Memory B cell (primary cell): ENCODE results near the gene MARCO.

ENCODE experiments used
- ATAC-seq: fragments of 150-1000 bp; cut with Tn5 transposase; 2 replicates; pipeline ENCODE4 v1.10.0; 2021; ENCODE audit warnings: low read depth, mild to moderate bottlenecking, moderate library complexity
- DNase-seq, 2 donors: peaks; one replicate each; pipeline ENCODE4 v3.0.0; 2022; ENCODE audit warnings: low spot score in 2 of 2
- H3K27ac Mint-ChIP-seq: one replicate; pipeline ENCODE4 v1.8.0; 2022; ENCODE audit warnings: mild to moderate bottlenecking, moderate library complexity, mixed read lengths
- H3K27me3 Mint-ChIP-seq: one replicate; pipeline ENCODE4 v1.8.0; 2022; ENCODE audit warnings: mixed read lengths
- H3K36me3 Mint-ChIP-seq: one replicate; pipeline ENCODE4 v1.8.0; 2022; ENCODE audit warnings: mild to moderate bottlenecking, mixed read lengths
- H3K4me1 Mint-ChIP-seq: one replicate; pipeline ENCODE4 v1.8.0; 2022; ENCODE audit warnings: mixed read lengths
- H3K4me3 Mint-ChIP-seq: one replicate; pipeline ENCODE4 v1.8.0; 2022; ENCODE audit warnings: mild to moderate bottlenecking, moderate library complexity, mixed read lengths
- H3K9me3 Mint-ChIP-seq: one replicate; pipeline ENCODE4 v1.8.0; 2022; ENCODE audit warnings: mixed read lengths

The MARCO gene

GRCh38 chr2:119011162-119011909 is 69.3 kb downstream of the MARCO start:
- DNase-seq = no peak
- Mint-ChIP-seq H3K4me1 (no peaks in the 10 kb centered on the region), H3K4me3 (no peak overlapping the region), H3K27me3 (peaks cover 17% of the 10 kb centered on the region), H3K27ac (no peak overlapping the region), H3K36me3 (no peaks in the 10 kb centered on the region), H3K9me3 (no peaks in the 10 kb centered on the region)
- no peak for ATAC-seq

GRCh38 chr2:119011910-119012209 is 69.9 kb downstream of the MARCO start:
- no peak overlapping the region for H3K4me3 Mint-ChIP-seq
- ATAC-seq (no peak), DNase-seq (no peak)
- H3K27me3 Mint-ChIP-seq = peaks cover 18% of the 10 kb centered on the region
- H3K27ac Mint-ChIP-seq = no peak overlapping the region
- no peaks in the 10 kb centered on the region for H3K9me3 Mint-ChIP-seq
- H3K36me3 Mint-ChIP-seq = no peaks in the 10 kb centered on the region
- H3K4me1 Mint-ChIP-seq = no peaks in the 10 kb centered on the region

DNA sequence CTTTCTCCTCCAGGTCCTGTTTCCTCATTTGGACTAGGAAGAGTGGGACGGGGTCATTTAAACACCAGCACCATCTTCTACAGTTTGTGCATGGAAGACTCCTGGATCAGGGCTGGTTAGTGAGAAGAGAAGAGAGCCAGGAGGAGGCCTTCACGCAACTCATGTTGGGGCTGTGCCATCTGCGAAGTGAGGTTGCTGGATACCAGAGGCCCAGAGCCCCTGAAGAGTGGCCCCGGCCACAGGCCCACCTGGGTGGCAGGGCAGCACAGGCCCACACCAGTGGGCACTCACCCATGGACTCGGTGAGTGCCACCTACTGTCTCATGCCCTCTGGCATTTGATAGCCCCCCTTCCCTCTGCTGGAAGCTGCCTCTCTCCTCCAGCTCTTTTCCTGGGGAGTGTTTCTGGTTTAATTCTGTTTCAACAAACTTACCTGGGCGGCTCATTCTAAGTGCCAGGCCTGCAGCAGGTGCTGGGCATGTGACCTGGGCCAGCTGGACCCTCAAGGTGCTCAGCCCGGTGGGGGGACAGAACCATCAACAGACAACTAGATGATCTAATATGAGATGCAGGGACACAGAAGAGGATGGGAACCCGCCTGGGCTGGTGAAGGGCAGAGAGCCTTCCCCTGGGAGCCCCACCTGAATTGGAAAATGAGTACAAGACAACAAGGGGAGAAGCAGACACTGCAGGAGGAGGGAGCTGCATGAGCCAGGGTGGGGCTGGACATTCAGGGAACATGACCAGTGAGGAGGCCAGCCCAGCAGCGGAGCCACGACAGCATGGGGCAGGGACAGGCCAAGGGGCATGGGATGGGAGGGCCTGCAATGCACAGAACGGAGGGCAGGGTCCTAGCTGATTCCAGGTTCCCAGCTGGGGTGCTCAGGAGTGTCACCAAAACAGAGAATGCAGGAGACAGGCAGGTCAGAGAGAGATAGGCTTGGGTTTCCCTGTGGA is 70.6 kb downstream of the MARCO start:
- no peak overlapping the region for H3K27ac Mint-ChIP-seq
- no peaks in the 10 kb centered on the region for H3K36me3 Mint-ChIP-seq
- no peaks in the 10 kb centered on the region for H3K4me1 Mint-ChIP-seq
- no peaks in the 10 kb centered on the region for H3K9me3 Mint-ChIP-seq
- peaks cover 18% of the 10 kb centered on the region for H3K27me3 Mint-ChIP-seq
- no peak overlapping the region for H3K4me3 Mint-ChIP-seq
- no peak for ATAC-seq
- no peak for DNase-seq

DNA sequence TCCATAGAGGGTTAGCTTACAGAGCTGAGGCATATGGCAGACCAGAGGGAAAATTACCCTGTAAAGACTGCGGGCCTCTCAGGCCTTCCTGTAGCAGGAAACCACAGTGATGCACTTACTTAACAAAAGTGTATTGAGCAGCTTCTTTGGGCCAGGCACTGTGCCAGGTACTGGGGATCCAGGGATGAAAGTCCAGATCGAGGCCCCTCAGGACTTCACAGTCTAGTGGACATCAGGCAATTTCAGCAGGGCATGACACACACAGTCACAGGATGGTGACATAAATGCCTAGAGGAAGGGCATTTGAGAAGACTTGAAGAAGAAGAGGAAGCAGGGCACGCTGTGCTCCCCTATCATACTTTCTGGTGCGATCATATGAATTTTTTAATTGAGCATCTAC is 71.7 kb downstream of the MARCO start:
- no peak for DNase-seq
- no peak overlapping the region for H3K27ac Mint-ChIP-seq
- H3K9me3 Mint-ChIP-seq = peaks cover under 1% of the 10 kb centered on the region
- H3K27me3 Mint-ChIP-seq = peaks cover 21% of the 10 kb centered on the region
- H3K4me1 Mint-ChIP-seq = no peaks in the 10 kb centered on the region
- H3K36me3 Mint-ChIP-seq = no peaks in the 10 kb centered on the region
- ATAC-seq = no peak
- no peak overlapping the region for H3K4me3 Mint-ChIP-seq

GRCh38 chr2:119015845-119016244 is 73.9 kb downstream of the MARCO start:
- H3K9me3 Mint-ChIP-seq = peaks cover 2% of the 10 kb centered on the region
- H3K27ac Mint-ChIP-seq = no peak overlapping the region
- H3K36me3 Mint-ChIP-seq = no peaks in the 10 kb centered on the region
- H3K27me3 Mint-ChIP-seq = peaks cover 15% of the 10 kb centered on the region
- no peaks in the 10 kb centered on the region for H3K4me1 Mint-ChIP-seq
- H3K4me3 Mint-ChIP-seq = no peak overlapping the region
- DNase-seq = no peak
- no peak for ATAC-seq

- H3K27me3 Mint-ChIP-seq = peaks cover 10% of the 10 kb centered on the region
- H3K4me1 Mint-ChIP-seq = no peaks in the 10 kb centered on the region
- ATAC-seq (no peak), DNase-seq (no peak)
- H3K9me3 Mint-ChIP-seq = peaks cover 2% of the 10 kb centered on the region
- H3K4me3 Mint-ChIP-seq = no peak overlapping the region
- H3K36me3 Mint-ChIP-seq = no peaks in the 10 kb centered on the region
- H3K27ac Mint-ChIP-seq = no peak overlapping the region
Observed at GRCh38 chr2:119019521-119019920, 77.5 kb downstream of the MARCO start.

DNA sequence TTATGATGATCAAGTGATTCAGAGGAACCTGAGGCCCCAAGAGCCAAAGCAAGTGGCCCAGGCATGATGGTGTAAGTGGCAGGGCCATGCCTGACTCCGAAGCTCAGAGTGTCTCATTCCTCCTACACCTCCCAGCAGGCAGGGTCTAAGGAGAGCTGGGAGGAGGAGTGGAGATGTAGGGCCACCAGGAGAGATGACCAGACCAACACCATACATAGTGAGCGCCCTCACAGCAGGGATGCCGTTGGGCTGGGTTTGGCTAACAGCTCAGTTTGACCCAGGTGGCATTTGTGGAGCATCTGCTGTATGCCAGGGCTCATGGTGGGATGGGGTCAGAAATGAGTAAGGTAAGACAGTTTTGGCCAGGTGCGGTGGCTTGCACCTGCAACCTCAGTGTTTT is 80.7 kb downstream of the MARCO start:
- ATAC-seq = no peak
- peaks cover 8% of the 10 kb centered on the region for H3K27me3 Mint-ChIP-seq
- no peak overlapping the region for H3K27ac Mint-ChIP-seq
- DNase-seq = no peak
- no peaks in the 10 kb centered on the region for H3K36me3 Mint-ChIP-seq
- no peak overlapping the region for H3K4me3 Mint-ChIP-seq
- H3K4me1 Mint-ChIP-seq = no peaks in the 10 kb centered on the region
- H3K9me3 Mint-ChIP-seq = peaks cover 2% of the 10 kb centered on the region

GRCh38 chr2:119023534-119023933 is 81.5 kb downstream of the MARCO start:
- Mint-ChIP-seq H3K4me1 (no peaks in the 10 kb centered on the region), H3K27me3 (peaks cover 8% of the 10 kb centered on the region), H3K9me3 (peaks cover 2% of the 10 kb centered on the region), H3K36me3 (no peaks in the 10 kb centered on the region), H3K27ac (no peak overlapping the region), H3K4me3 (no peak overlapping the region)
- DNase-seq (no peak), ATAC-seq (no peak)

DNA sequence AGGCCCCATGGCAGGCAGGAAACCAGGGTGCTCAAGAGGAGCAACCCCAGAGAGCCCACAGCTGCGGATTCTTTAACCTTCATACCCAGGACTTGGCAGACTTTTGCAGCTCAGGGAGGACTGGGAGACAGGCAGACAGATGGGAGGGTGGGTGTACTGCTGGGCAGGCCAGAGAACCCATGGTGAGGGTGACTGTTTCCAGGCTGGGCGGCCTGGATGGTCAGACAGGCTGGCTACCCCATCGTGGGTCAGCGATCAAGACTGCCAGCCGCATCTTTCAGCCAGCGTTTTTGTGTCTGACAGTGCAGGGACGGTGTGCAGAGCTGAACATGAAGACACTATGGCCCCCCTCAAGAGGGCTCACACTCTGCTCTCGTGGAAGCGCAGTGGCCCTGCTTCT is 82.2 kb downstream of the MARCO start:
- no peaks in the 10 kb centered on the region for H3K36me3 Mint-ChIP-seq
- H3K27me3 Mint-ChIP-seq = peaks cover 9% of the 10 kb centered on the region
- DNase-seq = no peak
- H3K27ac Mint-ChIP-seq = no peak overlapping the region
- ATAC-seq = no peak
- H3K9me3 Mint-ChIP-seq = no peaks in the 10 kb centered on the region
- H3K4me3 Mint-ChIP-seq = no peak overlapping the region
- H3K4me1 Mint-ChIP-seq = no peaks in the 10 kb centered on the region

DNA sequence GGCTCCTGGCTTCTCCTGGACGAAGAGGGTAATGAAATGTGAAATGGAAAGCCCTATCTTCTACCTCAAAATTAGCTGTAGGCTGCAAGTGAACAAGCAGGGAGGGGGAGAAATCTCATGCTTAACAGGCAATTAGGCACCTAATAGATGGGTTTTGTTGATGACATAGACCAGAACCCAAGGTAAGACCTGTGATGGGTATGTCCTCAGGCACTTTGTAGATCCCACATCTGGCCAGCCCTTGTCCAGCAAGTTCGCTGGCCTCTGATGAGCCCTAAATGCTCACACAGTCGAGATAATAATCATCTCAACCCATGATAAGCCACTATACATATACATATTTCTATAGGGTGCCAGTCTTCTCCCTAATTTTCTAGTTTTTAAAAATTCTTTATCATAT is 82.6 kb downstream of the MARCO start:
- DNase-seq = no peak
- H3K4me3 Mint-ChIP-seq = no peak overlapping the region

GRCh38 chr2:119025013-119025412 is 83.0 kb downstream of the MARCO start:
- Mint-ChIP-seq H3K27ac (no peak overlapping the region), H3K9me3 (no peaks in the 10 kb centered on the region), H3K4me3 (no peak overlapping the region), H3K27me3 (peaks cover 11% of the 10 kb centered on the region), H3K36me3 (no peaks in the 10 kb centered on the region), H3K4me1 (no peaks in the 10 kb centered on the region)
- DNase-seq (no peak), ATAC-seq (no peak)

More for the DNA sequence above, 82.6 kb downstream of the MARCO start:
- Mint-ChIP-seq H3K27me3 (peaks cover 10% of the 10 kb centered on the region), H3K27ac (no peak overlapping the region), H3K4me1 (no peaks in the 10 kb centered on the region), H3K9me3 (no peaks in the 10 kb centered on the region), H3K36me3 (no peaks in the 10 kb centered on the region)
- no peak for ATAC-seq

GRCh38 chr2:119025762-119026351 is 83.9 kb downstream of the MARCO start:
- ATAC-seq (no peak), DNase-seq (no peak)
- Mint-ChIP-seq H3K27me3 (peaks cover 13% of the 10 kb centered on the region), H3K4me3 (no peak overlapping the region), H3K27ac (no peak overlapping the region), H3K9me3 (no peaks in the 10 kb centered on the region), H3K36me3 (no peaks in the 10 kb centered on the region), H3K4me1 (no peaks in the 10 kb centered on the region)

GRCh38 chr2:119026890-119027289 is 84.9 kb downstream of the MARCO start:
- Mint-ChIP-seq H3K4me3 (no peak overlapping the region), H3K27me3 (peaks cover 13% of the 10 kb centered on the region), H3K9me3 (no peaks in the 10 kb centered on the region), H3K27ac (no peak overlapping the region), H3K36me3 (no peaks in the 10 kb centered on the region), H3K4me1 (no peaks in the 10 kb centered on the region)
- DNase-seq (no peak), ATAC-seq (no peak)
